Measurements from ENCODE around the gene BABAM2.

GRCh38 chr2:28080911-28081310 lies 190.4 kb downstream of the BABAM2 start:
- TF ChIP-seq CTCF (IDR thresholded peaks at IDR 0.05) (no peak), EP300 (IDR thresholded peaks at IDR 0.05) (no peak)

All from esophagus muscularis mucosa (tissue), 3 donors.